GM21786 (cell line): ENCODE results near the gene RGPD5.
"Not testable (repeated sequence)": the region's sequence is repeated elsewhere in the genome, so short reads cannot be mapped to it uniquely, and the experiment has no call there.

Experiments
- ATAC-seq: cut with Tn5 transposase; IDR thresholded peaks from one replicate; pipeline ENCODE4 v1.9.1; 2021; ENCODE audit not compliant: unreplicated experiment

The RGPD5 gene

DNA sequence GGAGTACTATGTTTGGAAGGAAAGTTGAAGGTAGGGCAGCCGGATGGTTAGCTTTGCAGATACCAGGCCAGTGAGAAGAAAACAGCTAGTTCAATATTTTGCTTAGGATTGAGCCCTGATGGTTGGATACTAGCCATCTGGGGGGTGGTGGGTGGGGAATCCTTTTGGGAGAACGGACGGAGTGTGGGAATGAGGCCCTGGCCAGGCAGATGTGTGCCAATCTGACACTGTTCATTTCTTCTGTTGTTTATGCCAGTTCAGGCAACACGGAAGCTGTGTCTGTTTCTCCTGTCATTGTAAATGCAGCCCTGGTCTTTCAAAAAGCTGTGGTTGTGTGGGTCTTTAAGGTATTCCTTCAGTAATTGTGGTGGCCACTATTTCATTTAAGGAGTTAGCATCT is 96.9 kb downstream of the RGPD5 start:
- not testable (repeated sequence) for ATAC-seq

DNA sequence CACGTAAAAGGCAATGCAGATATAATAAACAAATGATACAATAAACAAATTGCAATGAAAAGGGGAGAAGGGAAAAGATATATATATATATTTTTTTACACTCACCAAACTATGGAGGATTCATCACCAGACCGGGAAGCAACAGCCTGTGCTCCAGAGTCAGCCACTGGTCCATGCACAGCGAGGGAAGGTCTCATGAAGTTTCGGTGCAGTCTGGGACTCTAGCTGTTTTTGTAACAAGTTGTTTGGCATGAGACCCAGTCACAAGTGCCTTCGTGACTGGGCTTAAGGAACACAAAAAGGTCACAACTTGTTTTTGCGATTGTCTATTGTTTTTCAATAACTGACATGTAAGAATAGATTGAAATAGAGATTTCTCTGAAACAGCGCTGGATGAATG is 99.6 kb downstream of the RGPD5 start:
- not testable (repeated sequence) for ATAC-seq

GRCh38 chr2:109894141-109894540 is 100.0 kb downstream of the RGPD5 start:
- not testable (repeated sequence) for ATAC-seq

GRCh38 chr2:109895090-109895869 is 101.2 kb downstream of the RGPD5 start:
- not testable (repeated sequence) for ATAC-seq

DNA sequence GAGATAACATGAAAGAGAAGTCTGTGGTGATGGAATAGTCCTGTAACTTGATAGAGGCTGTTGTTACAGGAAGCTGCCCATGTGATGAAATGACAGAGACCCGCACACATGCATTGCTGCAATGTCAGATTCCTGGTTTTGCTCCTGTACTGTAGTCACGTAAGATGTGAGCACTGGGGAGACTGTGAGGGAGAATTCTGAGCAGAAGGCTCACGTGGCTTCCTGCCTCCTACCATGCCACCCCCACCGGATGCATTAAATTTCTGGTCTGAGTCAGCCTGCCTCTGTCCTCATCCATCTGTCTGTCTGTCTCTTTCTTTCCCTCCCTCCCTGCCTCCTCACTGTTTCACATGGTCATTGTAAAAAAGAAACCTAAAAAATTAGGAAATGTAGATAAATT is 102.1 kb downstream of the RGPD5 start:
- peak; percentile 94 for ATAC-seq

DNA sequence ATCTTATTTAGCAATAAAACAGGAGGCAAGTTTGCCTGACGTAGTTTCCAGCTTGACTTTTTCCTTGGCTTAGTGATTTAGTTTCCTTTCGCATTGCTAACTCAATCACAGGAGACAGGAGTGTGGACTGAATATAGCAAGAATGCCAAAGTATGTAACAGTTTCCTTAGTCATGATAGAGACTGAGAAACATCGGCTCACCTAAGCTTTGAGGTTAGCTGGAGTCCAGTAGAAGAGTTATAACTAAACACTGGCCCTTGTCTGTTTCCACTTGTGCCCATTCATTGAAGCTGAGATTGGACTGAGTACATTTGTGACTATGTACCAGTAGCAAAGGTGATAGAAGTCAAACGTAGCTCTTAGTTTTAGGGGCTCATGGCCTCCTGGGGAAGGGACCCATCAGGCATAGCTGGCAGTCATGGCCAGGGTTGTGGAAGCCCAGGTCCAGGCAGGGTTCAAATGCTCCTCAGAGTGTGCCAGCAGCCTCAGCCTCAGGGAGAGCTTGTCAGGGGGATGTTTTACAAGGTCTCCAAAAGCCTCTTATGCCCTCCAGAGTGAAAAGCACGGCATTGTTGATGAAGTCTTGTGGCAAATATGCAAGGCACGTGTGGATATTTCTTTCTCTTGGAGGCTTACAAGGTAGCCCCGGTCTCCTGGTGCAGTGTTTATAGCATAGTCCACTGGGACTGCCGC is 103.8 kb downstream of the RGPD5 start:
- not testable (repeated sequence) for ATAC-seq

GRCh38 chr2:109898462-109899336 is 104.6 kb downstream of the RGPD5 start, which contains the start of gene LIMS3:
LIMS3 (plus strand) TSS chr2:109898688; CDS start chr2:109898729, 41 bp downstream.
- ATAC-seq = not testable (repeated sequence)

- peak; percentile 87 for ATAC-seq
These were observed 111.7 kb downstream of the RGPD5 start for GRCh38 chr2:109905796-109906195.
